HG02588 (cell line): ENCODE measurements around the gene UTP20.
"Not testable (repeated sequence)": the region's sequence is repeated elsewhere in the genome, so short reads cannot be mapped to it uniquely, and the experiment has no call there.

Experiments
- ATAC-seq: cut with Tn5 transposase; IDR thresholded peaks from one replicate; pipeline ENCODE4 v1.9.1; 2021; ENCODE audit warnings: mild to moderate bottlenecking, moderate library complexity; ENCODE audit not compliant: unreplicated experiment

The UTP20 gene

DNA sequence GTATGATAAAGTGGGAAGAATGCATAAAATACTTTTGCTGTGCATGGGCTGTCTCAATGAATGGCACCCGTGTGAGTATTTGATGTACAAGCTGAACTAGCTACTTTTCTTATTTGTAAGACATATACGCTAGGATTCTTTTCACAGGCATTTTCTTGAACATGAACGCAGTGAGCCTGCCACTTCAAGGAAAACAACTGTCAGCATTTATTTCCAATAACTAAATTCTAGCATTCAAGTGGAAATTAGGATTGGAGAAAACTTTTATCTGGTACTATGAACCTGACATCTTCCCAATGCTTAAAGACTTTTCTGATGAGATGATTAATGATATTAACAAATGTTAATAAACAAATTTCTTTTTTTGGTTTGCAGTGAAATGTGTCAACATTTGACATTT is 45.7 kb downstream of the UTP20 start:
- no peak for ATAC-seq

DNA sequence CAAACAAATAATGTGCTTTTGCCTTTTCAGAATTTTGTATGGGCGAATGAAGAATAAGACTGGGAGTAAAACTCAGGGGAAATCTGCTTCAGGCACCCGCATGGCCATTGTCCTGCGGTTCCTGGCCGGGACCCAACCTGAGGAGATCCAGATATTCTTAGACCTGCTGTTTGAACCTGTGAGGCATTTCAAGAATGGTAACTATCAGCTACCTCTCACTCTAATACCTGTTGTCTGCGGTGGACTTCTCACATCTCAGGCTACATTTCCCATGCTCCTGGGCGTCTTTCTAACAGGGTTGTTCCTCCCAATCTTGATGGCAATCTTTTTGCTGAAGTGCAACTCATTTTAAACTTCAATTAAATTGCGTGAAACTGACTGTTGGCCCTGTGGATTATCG is 47.1 kb downstream of the UTP20 start:
- no peak for ATAC-seq

DNA sequence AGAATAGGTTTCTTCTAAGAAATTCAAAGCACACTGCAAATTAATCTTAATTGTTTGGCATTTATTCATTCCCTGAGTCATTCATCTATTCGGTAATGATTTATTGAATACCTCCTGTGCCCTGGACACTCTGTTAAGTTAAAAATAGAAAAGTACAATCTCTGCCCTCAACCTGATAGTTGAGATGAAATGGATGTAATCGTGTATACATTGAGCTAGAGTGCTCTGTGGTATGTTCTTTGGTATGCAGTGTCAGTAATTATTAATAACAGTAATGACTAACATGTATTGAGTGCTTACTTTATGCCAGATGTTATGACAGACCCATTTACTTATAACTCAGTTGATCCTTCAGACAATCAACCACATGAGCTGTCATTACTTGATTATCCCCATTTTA is 47.6 kb downstream of the UTP20 start:
- ATAC-seq, result no peak

DNA sequence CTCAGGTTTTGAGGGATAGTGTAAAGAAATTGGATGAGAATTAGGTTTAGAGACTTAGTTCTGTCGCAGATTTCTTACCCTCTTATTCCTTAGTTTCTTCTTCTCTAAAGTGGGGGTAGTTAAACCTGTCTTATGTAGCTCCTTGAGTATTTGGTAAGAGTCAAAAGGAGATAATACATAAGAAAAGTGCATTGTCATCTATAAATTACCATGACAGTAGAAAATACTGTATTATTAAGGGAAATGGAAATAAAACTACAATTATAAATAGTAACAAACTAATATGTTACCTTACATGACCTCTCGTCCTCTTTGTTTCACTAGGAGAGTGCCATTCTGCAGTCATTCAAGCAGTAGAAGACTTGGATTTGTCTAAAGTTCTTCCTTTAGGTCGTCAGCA is 49.0 kb downstream of the UTP20 start:
- ATAC-seq, result no peak

- no peak for ATAC-seq
Observed at GRCh38 chr12:101330631-101331030, 50.7 kb downstream of the UTP20 start.

DNA sequence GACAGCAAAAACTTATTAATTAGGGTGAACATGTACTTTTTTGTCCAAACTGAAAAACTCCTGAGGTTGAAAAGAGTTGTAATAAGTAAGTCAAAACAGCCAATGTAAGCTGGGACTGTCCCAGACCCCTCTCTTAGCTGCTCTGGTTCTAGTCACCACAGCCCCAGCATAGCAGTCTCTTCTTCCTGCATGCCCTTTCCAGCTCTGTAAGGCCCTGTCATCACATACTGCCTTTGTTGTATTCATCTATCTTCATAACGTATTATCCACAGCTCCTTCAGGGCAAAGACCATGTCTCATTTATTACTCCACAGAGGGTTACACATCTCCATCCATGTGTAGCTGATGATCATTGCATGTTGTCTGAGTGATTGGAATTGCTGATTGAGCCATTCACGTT is 56.5 kb downstream of the UTP20 start:
- no peak for ATAC-seq

DNA sequence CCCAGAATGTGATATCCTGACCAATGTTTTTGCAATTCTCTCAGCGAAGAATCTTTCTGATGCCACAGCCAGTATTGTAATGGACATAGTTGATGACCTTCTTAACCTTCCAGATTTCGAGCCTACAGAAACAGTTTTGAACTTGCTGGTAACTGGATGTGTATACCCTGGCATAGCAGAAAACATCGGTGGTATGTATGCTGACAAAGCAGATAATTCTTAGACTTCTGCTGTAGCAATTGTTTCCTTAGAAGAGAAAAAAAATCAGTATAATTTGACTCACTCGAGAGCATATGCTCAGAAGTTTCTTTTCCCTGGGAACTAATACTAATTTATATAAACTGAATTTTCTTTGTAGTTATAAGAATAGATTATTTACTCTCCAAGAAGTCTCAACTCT is 58.2 kb downstream of the UTP20 start:
- no peak for ATAC-seq

GRCh38 chr12:101343893-101344292 is 64.0 kb downstream of the UTP20 start:
- ATAC-seq, result no peak

GRCh38 chr12:101351682-101352081 is 71.8 kb downstream of the UTP20 start:
- no peak for ATAC-seq

DNA sequence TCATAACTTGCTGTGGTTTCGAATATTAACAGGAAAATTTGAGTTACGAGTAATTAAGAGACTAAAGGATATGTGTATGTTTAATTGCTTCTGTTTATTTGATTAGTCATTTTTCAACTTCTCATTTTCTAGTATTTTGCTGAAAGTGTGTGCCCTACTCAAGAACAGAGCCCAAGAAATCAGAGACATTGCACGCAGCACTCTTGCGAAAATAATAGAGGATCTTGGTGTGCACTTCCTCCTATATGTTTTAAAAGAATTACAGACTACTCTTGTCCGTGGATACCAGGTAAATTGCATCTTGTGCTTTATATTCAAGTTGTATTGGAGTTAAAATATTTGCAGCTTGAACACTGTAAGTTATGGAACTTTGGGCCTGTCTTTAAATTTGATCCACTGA is 76.9 kb downstream of the UTP20 start:
- no peak for ATAC-seq

GRCh38 chr12:101361455-101361854 is 81.5 kb downstream of the UTP20 start:
- ATAC-seq, result no peak

DNA sequence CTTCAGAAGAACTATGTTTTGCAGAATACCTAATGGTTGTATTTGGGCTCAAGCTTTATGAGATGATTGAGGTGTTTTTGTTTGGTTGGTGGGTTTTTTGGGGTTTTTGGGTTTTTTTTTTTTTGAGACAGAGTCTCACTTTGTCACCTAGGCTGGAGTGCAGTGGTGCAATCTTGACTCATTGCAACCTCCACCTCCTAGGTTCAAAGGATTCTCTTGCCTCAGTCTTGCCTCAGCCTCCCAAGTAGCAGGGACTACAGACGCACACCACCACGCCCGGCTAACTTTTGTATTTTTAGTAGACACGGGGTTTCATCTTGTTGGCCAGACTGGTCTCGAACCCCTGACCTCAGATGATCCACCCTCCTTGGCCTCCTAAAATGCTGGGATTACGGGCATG is 88.1 kb downstream of the UTP20 start:
- no peak for ATAC-seq

GRCh38 chr12:101372431-101372830 is 92.5 kb downstream of the UTP20 start:
- no peak for ATAC-seq

DNA sequence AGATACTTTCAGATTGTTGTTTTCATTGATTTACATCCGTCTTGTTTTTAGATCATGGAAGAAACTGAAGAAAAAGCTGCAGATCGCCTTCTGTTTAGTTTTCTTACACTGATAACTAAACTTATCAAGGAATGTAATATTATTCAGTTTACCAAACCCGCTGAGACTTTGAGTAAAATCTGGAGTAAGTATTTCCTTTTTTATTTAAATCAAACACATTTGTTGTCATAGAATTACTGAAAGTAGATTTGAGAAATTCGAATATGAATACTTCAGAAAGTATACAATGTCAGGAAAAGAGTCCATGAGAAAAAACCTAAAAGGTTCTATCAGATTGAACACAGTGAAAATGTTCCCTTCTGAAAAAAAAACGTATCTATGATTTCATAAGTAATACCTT is 95.7 kb downstream of the UTP20 start:
- no peak for ATAC-seq

DNA sequence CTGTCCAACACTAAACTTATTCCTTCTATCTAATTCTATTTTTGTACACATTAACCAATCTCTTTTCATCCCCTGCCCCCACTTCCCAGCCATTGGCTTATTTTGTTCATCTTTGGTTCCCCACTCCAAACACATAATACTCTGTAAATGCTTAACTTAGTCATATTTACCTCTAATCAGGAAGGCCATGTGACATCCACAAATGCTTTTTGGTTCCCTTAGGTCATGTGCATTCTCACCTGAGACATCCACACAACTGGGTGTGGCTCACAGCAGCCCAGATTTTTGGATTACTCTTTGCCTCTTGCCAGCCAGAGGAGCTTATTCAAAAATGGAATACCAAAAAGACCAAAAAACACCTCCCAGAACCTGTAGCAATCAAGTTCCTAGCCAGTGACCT is 99.2 kb downstream of the UTP20 start:
- ATAC-seq, result no peak

- not testable (repeated sequence) for ATAC-seq
Observed at GRCh38 chr12:101391181-101391580, 111.3 kb downstream of the UTP20 start.

GRCh38 chr12:101407049-101407435 is 127.1 kb downstream of the UTP20 start:
- peak; percentile 12 for ATAC-seq

- peak; percentile 87 for ATAC-seq
Observed at GRCh38 chr12:101407436-101408345, 127.8 kb downstream of the UTP20 start, which contains the start of gene ARL1. TSS of gene ARL1 (minus strand) at chr12:101407772. CDS start at chr12:101407645, 127 bp downstream.

DNA sequence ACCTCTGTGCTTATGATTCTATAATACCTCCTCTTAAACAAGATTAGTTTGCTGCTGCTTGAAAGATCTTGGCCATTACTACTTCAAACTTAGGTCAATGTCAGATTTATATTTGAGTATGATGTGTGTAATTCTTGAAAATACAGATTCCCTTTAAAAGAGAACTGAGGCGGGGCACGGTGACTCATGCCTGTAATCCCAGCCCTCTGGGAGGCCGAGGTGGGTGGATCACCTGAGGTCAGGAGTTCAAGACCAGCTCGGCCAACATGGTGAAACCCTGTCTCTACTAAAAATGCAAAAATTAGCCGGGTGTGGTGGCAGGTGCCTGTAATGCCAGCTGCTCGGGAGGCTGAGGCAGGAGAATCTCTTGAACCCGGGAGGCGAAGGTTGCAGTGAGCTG is 130.3 kb downstream of the UTP20 start:
- ATAC-seq, result not testable (repeated sequence)

- ATAC-seq, result no peak
Observed at GRCh38 chr12:101414533-101415119, 134.7 kb downstream of the UTP20 start.

DNA sequence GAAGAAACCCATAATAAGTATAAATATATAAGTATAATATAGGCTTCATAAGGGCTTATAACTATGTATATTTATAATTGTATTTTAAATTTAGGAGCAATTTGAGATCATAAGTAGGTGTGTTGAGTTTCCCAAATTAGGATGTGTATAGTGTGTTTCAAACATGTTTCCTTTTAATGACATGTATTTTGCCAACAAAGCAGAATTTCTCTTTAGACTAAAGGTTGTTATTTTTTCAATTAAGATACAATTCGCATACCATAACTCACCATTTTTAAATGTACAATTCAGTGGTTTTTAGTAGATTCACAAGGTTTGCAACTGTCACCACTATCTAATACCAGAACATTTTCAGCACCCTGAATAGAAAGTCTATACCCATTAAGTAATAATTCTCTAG is 135.3 kb downstream of the UTP20 start:
- no peak for ATAC-seq

DNA sequence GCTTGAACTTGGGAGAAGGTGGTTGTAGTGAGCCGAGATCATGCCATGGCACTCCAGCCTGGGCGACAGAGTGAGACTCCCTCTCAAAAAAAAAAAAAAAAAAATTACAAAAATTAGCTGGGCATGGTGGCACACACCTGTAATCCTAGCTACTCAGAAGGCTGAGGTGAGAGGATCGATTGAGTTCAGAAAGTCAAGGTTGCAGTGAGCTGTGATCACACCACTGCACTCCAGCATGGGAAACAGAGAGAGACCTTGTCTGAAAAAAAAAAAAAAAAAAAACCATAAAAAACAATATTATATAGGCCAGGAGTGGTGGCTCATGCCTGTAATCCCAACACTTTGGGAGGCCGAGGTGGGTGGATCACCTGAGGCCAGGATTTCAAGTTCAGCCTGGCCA is 142.2 kb downstream of the UTP20 start:
- ATAC-seq, result not testable (repeated sequence)
